ENCODE data around the gene ATL3.
"Not testable (repeated sequence)": the region's sequence is repeated elsewhere in the genome, so short reads cannot be mapped to it uniquely, and the experiment has no call there.

The ATL3 gene

GRCh38 chr11:63671322-63672155 is at the start of gene ATL3:
Gene ATL3, minus strand, starts transcription at chr11:63671376. Its CDS starts 41 bp downstream, at chr11:63671335.
- peak; percentile 98 for DNase-seq (ENCODE audit: low spot score)

- DNase-seq (ENCODE audit: low spot score) = no peak
These were observed 49.4 kb upstream of the ATL3 start for GRCh38 chr11:63720611-63721010.

GRCh38 chr11:63719987-63720386 is 48.8 kb upstream of the ATL3 start:
- no peak for DNase-seq (ENCODE audit: low spot score)

- no peak for DNase-seq (ENCODE audit: low spot score)
These were observed 47.8 kb upstream of the ATL3 start for GRCh38 chr11:63719001-63719400.

GRCh38 chr11:63716046-63716445 is 44.9 kb upstream of the ATL3 start:
- no peak for DNase-seq (ENCODE audit: low spot score)

GRCh38 chr11:63713766-63714165 is 42.6 kb upstream of the ATL3 start:
- no peak for DNase-seq (ENCODE audit: low spot score)

- no peak for DNase-seq (ENCODE audit: low spot score)
These were observed 40.7 kb upstream of the ATL3 start for GRCh38 chr11:63711838-63712237.

GRCh38 chr11:63710476-63711217 is 39.5 kb upstream of the ATL3 start:
- no peak for DNase-seq (ENCODE audit: low spot score)

GRCh38 chr11:63709336-63709884 is 38.2 kb upstream of the ATL3 start:
- no peak for DNase-seq (ENCODE audit: low spot score)

GRCh38 chr11:63708764-63709163 is 37.6 kb upstream of the ATL3 start:
- DNase-seq (ENCODE audit: low spot score) = no peak

GRCh38 chr11:63705526-63705925 is 34.4 kb upstream of the ATL3 start:
- no peak for DNase-seq (ENCODE audit: low spot score)

GRCh38 chr11:63699896-63700295 is 28.7 kb upstream of the ATL3 start:
- DNase-seq (ENCODE audit: low spot score) = no peak

GRCh38 chr11:63698976-63699733 is 28.0 kb upstream of the ATL3 start:
- DNase-seq (ENCODE audit: low spot score) = no peak

GRCh38 chr11:63694596-63694995 is 23.4 kb upstream of the ATL3 start:
- DNase-seq (ENCODE audit: low spot score) = no peak

- no peak for DNase-seq (ENCODE audit: low spot score)
These were observed 16.7 kb upstream of the ATL3 start for GRCh38 chr11:63687845-63688244.

- no peak for DNase-seq (ENCODE audit: low spot score)
These were observed 15.8 kb upstream of the ATL3 start for GRCh38 chr11:63686926-63687325.

GRCh38 chr11:63685158-63685721 is 14.1 kb upstream of the ATL3 start:
- not testable (repeated sequence) for DNase-seq (ENCODE audit: low spot score)

- DNase-seq (ENCODE audit: low spot score) = no peak
These were observed 12.2 kb upstream of the ATL3 start for GRCh38 chr11:63683133-63683991.

GRCh38 chr11:63682066-63683021 is 11.2 kb upstream of the ATL3 start:
- DNase-seq (ENCODE audit: low spot score) = no peak
